Fibroblast of mammary gland (primary cell): ENCODE data around the gene DCTN3.

Experiments used
- DNase-seq: peaks from one replicate; pipeline ENCODE4 v3.0.0-alpha.2; 2010; ENCODE audit warnings: low read depth
- H3K4me3 ChIP-seq: 2 replicates; pipeline ENCODE4 v1.5.1; 2011; ENCODE audit warnings: low read depth, mild to moderate bottlenecking, low read length, moderate library complexity; ENCODE audit not compliant: control insufficient read depth
- CTCF ChIP-seq: conservative IDR thresholded peaks from 2 replicates; pipeline ENCODE4 v1.5.1; 2011; ENCODE audit warnings: low read depth, low read length, inconsistent platforms; ENCODE audit not compliant: control insufficient read depth, insufficient read depth

DCTN3 gene

GRCh38 chr9:34594177-34594576 lies 26.1 kb downstream of the DCTN3 start:
- no peak for DNase-seq
- TF ChIP-seq CTCF, result no peak
- no peak overlapping the region for H3K4me3 ChIP-seq

- no peak overlapping the region for H3K4me3 ChIP-seq
- no peak for TF ChIP-seq CTCF
- DNase-seq, result no peak
Observed at GRCh38 chr9:34592895-34593601, 27.2 kb downstream of the DCTN3 start.

- no peak overlapping the region for H3K4me3 ChIP-seq
- no peak for DNase-seq
- TF ChIP-seq CTCF, result no peak
Observed at GRCh38 chr9:34591917-34592866, 28.1 kb downstream of the DCTN3 start.

GRCh38 chr9:34591248-34591916 lies 28.9 kb downstream of the DCTN3 start:
- DNase-seq, result peak; percentile 66
- peak; percentile 62 for TF ChIP-seq CTCF
- H3K4me3 ChIP-seq, result no peak overlapping the region

GRCh38 chr9:34590381-34591247 lies 29.7 kb downstream of the DCTN3 start:
- H3K4me3 ChIP-seq, result no peak overlapping the region
- no peak for TF ChIP-seq CTCF
- peak; percentile 16 for DNase-seq
